HG02981 (cell line): ENCODE measurements around the gene LCLAT1.

Experiments used
- ATAC-seq: cut with Tn5 transposase; IDR thresholded peaks from one replicate; pipeline ENCODE4 v1.9.1; 2021; ENCODE audit warnings: mild to moderate bottlenecking, moderate library complexity; ENCODE audit not compliant: unreplicated experiment

LCLAT1 gene

GRCh38 chr2:30662268-30663131 is 215.5 kb downstream of the LCLAT1 start:
- no peak for ATAC-seq

- ATAC-seq: no peak
These were observed 216.3 kb downstream of the LCLAT1 start for GRCh38 chr2:30663321-30663720.

GRCh38 chr2:30663806-30664205 is 216.8 kb downstream of the LCLAT1 start:
- no peak for ATAC-seq

- no peak for ATAC-seq
These were observed 217.8 kb downstream of the LCLAT1 start for GRCh38 chr2:30664761-30665358.

GRCh38 chr2:30665761-30666265 is 218.8 kb downstream of the LCLAT1 start:
- no peak for ATAC-seq

- ATAC-seq: peak; percentile 47
These were observed 219.3 kb downstream of the LCLAT1 start for GRCh38 chr2:30666266-30666874.

GRCh38 chr2:30670453-30670852 is 223.4 kb downstream of the LCLAT1 start:
- no peak for ATAC-seq

- no peak for ATAC-seq
These were observed 226.1 kb downstream of the LCLAT1 start for GRCh38 chr2:30673127-30673526.

- no peak for ATAC-seq
These were observed 228.7 kb downstream of the LCLAT1 start for GRCh38 chr2:30675758-30676157.

- no peak for ATAC-seq
These were observed 230.2 kb downstream of the LCLAT1 start for GRCh38 chr2:30677231-30677630.

- ATAC-seq: no peak
These were observed 230.9 kb downstream of the LCLAT1 start for GRCh38 chr2:30677861-30678385.

- no peak for ATAC-seq
These were observed 231.5 kb downstream of the LCLAT1 start for GRCh38 chr2:30678410-30679137.

- no peak for ATAC-seq
These were observed 232.5 kb downstream of the LCLAT1 start for GRCh38 chr2:30679426-30680088.

- ATAC-seq: no peak
These were observed 233.1 kb downstream of the LCLAT1 start for GRCh38 chr2:30680121-30680520.

- ATAC-seq: no peak
These were observed 234.0 kb downstream of the LCLAT1 start for GRCh38 chr2:30681022-30681421.

- no peak for ATAC-seq
These were observed 236.3 kb downstream of the LCLAT1 start for GRCh38 chr2:30683236-30683956.

GRCh38 chr2:30684026-30684425 is 237.0 kb downstream of the LCLAT1 start:
- no peak for ATAC-seq

- ATAC-seq: no peak
These were observed 237.5 kb downstream of the LCLAT1 start for GRCh38 chr2:30684516-30684915.

- ATAC-seq: no peak
These were observed 237.9 kb downstream of the LCLAT1 start for GRCh38 chr2:30684996-30685395.

- ATAC-seq: no peak
These were observed 239.0 kb downstream of the LCLAT1 start for GRCh38 chr2:30686000-30686399.
